A204.1 (cell line): ENCODE results near the gene PDE3A.
"Not testable (repeated sequence)": the region's sequence is repeated elsewhere in the genome, so short reads cannot be mapped to it uniquely, and the experiment has no call there.

Experiments
- FAIRE-seq: peaks from 2 replicates; lab custom pipeline; 2012; peaks lifted over from hg19 to GRCh38; lab: Jason Lieb, UNC

PDE3A gene

DNA sequence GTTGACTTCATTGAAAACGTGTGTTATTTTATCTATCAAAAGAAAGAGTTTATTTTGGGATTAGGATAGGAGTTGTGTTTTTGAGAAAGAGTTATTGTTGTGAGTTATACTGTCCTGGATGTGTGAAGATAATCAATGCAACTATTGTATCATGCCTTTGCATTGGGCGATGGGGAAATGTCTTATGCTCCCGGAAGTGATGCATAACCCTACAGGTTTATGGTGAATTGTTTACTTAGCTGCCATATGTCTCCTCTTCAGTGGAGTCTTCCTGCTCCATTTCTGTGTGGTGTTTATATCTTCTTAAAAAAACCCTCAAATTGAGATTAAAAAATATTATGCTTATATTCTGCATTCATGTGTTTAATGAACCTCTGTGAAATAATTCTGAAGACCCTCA, 6.5 kb downstream of the PDE3A start:
- FAIRE-seq, result no peak

DNA sequence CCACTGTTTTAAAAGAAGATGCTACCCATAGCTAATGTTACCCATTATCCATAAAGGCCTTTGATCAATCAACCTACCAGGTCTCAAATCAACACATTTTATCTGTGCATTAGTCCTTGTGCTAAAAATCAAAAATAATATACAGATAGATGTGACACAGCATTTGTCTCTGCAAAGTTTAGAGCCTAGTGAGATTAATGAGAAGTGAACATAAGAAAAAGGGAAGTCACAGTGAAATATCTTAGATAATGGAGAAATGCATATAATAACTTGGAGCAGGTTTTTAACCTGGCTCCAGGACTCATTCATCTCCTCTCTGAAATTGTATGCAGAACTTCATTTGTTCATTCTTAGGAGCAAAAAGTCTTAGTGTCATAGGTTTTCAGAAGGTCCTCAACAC, 7.2 kb downstream of the PDE3A start:
- no peak for FAIRE-seq

DNA sequence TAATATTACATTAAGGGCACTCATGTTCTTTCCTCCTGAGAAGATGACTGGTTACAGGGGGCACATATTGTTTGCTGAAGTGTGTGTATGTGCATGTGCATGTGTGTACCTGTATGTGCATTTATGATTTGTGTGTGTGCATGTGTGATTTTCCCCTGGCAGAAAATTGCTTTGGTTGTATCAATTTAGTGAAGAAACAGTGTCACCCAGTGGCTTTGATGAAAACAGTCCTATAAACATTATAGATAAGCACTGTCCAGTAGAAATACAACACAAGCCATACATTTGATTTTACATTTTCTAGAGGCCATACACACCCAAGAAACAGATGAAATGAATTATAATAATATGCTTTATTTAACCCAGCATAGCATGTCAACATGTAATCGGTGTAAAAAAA, 8.6 kb downstream of the PDE3A start:
- FAIRE-seq, result no peak

DNA sequence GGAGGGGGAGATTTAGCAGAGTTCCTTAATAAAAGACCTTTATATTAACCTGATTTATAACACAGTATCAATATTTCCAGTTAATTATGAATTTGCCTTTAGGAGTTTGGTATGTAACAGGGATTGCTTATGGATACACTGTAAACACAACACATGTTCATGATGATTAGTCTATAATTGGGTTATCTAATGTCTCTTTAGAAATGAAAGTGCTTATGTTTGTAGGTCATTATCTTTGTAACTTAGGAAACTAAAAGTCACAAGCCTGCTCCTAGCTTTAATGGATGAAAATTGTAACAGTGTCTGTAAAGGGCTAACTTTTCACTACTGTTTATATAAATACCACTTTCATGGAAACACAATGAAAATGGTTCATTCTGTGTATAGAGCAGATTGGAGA, 9.4 kb downstream of the PDE3A start:
- no peak for FAIRE-seq

DNA sequence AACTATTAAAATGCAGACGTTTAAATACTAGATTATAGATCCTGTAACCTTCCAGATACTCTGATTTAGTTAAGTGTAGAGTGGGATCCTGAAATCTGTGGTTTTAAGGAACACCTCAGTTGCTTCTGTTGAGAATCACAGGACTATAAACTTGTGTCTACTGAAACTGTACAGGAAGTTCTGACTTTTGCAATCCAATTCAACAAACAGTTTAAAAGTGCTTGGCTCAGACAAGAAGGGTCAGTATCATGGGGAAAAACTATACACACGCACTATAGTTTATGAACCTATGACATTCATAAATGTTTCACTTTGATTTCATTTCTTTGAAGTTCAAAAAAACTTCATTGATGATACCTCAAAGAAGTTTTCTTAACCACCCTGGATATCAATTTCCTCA, 13.8 kb downstream of the PDE3A start:
- no peak for FAIRE-seq

DNA sequence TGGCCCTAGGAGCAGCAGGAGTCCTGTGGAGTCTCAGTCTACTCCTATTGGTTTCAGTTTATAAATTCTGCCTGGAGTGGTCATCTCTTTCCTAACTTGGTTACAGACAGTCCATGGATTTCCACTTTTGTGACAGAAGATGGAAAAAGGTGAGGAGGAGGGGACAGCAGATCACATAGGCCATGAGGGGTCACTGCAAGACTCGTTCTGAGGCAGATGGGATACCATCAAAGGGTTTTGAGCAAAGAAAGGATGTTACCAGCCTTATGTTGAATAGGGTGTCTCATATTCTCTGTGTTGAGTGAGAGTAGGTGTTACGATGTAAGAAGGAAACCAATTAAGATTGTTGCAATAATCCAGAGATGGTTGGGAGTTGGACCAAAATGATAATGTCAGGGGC, 15.3 kb downstream of the PDE3A start:
- no peak for FAIRE-seq

DNA sequence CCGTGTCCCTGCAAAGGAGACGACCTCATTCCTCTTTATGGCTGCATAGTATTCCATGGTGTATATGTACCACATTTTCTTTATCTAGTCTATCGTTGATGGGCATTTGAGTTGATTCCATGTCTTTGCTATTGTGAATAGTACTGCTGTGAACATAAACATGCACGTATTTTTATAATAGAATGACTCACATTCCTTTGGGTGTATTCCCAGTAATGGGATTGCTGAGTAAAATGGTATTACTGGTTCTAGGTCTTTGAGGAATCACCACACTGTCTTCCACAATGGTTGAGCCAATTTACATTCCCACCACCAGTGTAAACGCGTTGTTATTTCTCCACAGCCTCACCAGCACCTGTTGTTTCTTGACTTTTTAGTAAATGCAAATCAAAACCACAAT, 16.5 kb downstream of the PDE3A start:
- FAIRE-seq, result not testable (repeated sequence)

DNA sequence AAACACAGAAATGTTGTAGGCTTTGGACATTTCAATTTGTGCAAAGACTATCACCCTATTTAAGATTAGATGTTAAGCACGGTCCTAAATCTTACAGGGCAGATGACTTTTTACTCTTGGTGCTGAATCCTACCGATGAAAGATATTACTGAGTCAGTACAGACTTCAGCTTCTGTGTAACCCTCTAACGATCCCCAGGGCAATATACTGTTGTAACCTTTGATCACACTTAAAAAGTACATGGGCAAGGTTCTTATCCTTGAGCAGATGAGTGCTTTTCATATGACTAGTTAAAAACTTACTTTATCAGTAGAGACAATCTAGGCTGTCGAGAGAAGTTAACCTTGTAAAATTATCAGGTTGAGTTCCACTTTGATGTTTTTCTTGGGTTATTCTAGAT, 22.5 kb downstream of the PDE3A start:
- no peak for FAIRE-seq

DNA sequence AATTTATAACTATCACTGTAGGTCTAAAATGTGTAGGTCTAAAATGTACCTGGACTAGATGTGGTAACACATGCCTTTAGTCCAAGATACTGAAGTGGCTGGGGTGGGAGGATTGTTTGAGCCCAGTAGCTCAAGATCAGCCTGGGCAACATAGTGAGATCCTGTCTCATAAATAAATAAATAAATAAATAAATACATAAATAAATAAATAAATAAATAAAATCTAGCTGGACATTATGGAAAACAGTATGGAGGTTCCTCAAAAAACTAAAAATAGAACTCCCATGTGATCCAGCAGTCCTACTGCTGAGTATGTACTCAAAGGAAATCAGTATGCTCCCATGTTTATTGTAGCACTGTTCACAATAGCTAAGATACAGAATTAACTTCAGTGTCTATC, 24.0 kb downstream of the PDE3A start:
- FAIRE-seq, result no peak

DNA sequence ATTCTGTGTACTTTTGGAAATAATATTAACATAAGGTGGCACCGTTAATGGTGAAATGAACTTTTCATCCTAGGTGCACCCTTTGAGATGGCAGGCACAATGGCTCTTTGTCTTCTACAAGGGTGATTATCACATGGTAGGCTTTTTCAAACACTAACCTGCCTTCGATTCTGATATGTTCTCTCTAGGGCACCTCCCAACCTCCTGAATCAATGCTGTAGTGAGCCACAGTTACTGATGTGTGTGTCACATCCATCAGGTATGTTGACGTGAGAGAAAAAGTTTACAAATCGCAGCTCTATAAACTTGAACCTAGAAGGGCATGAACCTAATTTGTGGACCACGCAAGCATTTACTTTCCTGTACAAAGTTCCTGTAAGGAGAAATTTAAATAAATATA, 25.4 kb downstream of the PDE3A start:
- no peak for FAIRE-seq

DNA sequence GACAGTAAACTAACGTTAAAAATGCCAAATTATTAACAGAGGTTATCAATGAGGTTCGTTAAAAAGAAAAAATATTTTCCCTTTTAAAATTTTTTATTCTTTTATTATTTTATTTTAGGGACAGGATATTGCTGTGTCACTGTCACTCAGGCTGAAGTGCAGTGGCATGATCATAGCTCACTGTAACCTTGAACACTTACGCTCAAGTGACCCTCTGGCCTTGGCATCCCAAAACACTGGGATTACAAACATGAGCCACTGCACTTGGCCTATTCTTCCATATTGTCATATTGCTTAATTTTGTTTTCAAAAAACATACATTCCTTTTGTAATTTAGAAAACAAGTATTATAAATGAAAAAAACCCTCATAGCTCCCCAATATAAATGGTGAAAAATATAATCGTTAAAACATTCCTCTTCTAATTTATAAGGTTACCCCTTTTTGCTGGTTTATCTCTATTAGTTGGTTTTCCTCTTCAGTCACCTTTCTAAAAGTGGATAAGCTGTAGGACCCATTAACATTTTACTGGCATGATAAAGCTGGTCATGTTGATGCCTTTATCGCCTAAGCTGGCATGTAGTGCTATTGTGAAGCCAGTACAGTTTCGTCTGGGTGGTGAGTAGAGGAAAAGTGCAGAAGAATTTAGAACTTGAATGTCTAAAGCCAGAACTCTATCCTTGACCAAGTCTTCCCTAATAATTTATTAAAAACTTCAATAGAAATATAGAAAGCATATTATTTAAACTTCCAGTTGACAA, 27.6 kb downstream of the PDE3A start:
- no peak for FAIRE-seq

DNA sequence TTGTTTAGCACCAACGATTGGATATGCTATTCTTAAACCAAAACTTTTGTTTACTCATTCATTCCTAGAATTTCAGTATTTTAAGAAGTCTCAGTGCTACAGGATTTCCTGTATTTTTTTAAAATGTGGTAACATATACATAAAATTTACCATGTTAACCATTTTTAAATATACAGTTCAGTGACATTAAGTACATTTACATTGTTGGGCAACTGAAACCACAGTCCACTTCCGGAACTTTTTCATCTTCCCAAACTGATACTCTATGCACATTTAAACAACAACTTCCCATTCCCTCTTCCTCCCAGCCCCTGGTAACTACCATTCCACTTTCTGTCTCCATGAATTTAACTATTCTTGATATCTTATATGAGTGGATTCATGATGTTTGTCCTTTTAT, 30.3 kb downstream of the PDE3A start:
- FAIRE-seq, result no peak

DNA sequence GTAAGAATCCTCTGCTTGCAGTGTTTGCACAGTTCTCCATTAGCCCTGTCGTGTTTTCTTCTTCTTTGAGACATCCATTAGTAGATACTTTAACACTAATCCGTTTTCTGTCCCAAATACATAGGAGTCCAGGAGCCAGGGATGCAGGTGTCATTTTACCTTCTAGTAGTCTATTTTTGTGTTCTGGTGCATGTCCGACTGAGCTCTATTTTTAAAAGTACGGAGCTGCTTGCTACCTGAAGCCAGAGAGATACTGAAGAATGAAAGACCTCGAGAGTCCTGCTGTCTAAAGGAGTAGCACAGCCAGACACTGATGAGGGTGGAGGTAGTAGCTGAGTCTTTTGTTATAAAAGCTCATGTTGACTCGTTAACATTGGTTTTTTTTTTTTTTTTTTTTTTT, 31.7 kb downstream of the PDE3A start:
- no peak for FAIRE-seq

DNA sequence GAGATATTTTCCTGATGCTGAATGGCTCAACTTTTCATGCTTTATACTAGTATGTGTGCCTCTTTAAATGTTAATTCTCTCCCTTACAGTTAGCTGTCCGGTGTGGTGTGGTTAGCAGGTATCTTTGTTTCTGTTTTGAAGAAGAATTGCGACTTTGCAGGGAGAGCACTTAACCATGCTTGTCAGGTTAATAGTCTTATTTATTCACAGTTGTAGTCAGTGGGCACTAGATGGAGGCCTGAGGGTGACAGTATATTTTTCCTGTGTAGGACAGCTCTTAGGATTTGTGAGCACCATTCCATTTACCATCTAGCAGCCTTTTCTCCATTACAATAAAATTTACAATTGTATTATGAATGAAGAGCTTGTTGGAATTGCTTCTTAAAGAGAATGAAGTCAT, 34.9 kb downstream of the PDE3A start:
- FAIRE-seq, result no peak

DNA sequence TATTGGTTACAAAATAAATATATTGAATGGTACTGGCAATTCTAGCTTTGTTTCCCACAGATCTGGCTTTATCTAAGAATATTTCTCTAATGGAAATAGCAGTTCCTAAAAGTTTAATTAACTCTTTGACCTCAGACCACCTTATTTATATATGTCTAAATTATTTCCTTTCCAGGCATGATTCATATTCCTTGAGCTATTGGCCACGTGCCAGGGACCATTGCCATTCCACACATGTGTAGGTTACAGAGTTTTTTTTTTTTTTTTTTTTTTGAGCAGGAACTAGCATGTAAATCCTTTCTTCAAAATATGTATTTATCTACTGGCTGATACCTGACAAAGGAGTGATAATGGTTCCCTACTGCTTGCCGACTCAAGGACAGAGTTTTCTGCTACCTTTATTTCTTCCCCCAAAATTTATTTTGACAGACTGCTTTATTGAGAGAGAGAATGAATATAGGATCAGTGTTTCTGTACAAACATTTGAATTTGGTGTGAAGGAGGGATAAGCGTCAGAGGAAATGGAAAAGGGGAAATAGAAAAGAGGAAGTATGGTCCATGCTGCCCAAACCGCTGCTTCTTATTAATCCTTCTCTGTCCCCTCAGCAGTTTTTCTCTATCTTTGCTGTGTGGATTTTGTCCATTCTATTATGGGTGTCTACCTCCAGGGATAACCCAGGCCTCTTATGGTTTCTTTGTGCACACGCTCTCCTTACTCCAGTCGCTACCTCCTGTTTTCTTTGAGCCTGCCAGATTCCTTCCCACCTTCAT, 36.4 kb downstream of the PDE3A start:
- FAIRE-seq, result no peak

DNA sequence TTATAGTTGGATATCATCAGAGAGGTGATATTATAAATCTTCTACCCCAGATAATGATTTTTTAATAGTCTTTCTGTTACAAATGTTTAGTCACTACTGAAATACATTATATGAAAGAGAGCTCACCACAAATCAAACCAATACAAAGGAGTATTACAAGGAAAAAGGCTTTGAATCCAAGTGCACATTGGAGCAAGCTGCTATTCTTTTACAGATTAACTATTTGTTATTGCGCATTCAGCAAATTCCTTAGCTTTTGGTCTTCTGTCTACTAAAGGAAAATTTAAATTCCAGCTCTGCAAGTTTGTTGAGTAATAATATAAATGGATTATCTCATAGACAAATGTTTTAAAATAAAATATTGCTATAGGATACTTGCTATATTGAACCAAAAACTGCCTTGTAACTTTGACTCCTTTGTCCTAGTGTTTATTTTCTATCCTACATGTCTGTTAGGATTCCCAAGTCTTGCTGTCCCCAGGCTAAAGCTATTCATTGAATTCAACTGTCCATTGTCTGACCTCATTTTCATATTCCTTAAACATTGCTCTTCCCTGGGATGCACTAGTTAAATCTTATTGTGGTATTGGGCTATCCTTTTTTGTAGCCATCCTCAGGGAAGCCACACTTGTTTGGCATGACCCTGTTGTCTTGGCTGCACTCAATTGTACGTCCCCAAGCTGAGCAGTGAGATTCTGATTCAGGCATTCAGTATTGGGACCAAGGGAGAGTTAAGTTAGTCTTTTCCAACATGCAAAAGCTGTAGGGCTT, 41.5 kb downstream of the PDE3A start:
- no peak for FAIRE-seq

DNA sequence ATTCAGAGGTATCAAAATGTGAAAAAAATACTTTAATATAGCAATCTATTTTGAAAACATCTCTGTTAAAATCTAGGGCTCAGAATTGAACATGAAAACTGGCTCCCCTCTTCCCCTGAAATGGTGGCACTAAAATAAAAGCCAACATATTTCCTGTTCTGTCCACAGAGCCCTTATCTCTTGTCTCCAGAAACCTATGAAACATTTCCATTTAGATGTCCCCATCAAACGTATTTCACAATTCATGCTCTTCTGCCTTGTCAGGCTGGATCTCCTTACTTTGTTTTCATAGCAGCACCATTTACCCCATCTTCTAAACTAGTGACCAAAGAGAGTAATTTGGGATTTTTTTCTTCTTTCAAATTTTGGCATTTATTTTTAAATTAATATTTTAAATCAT, 42.4 kb downstream of the PDE3A start:
- FAIRE-seq, result no peak

DNA sequence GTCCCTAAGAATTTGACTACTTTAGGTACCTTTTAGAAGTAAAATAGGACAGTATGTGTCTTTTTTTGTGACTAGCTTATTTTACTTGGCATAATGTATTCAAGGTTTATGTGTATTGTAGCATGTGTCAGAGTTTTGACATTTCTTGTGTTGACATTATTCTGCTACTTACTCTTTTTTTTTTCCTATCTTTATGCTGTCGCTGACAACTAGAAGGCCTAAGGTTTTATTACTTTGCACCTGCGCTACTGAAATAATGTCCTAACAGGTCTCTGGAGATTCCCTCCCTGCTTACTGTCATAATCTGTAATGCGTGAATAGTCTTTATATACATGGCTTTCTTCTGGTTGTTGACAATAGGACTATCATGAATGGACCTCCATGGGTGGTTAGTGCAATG, 43.0 kb downstream of the PDE3A start:
- no peak for FAIRE-seq

DNA sequence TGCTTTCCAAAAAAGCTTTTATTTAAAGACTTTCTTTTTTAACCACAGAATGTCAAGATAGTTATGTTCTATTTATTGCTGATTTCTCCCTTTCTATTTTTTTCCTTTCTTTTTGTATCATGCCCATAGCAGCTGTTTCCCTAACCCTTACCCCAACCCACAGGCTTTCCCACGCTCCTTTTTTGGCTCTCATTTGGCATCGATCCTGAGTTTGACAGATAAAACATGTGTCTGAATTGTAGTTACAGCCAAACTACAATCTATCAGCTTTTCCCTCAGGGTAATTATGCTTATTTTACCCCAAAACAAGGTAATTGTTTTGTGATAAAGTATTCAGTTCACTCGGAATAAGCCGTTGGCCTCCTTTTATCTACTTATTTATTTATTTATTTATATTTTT, 46.7 kb downstream of the PDE3A start:
- no peak for FAIRE-seq

DNA sequence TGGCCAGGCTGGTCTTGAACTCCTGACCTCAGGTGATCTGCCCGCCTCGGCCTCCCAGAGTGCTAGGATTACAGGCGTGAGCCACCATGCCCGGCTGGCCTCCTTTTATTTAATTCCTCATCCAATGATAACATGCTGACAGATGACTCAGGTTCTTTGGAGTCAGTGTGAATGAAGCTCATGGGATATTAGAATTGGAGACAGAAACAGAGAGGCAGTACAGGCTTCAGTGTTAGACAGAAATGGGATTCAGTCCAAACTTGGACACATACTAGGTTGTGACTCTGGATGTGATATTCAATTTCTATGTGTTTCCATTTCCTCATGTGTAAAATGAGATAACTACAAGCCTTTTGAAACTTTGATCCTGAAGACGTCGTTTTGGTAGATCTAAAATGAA, 47.3 kb downstream of the PDE3A start:
- FAIRE-seq, result no peak

DNA sequence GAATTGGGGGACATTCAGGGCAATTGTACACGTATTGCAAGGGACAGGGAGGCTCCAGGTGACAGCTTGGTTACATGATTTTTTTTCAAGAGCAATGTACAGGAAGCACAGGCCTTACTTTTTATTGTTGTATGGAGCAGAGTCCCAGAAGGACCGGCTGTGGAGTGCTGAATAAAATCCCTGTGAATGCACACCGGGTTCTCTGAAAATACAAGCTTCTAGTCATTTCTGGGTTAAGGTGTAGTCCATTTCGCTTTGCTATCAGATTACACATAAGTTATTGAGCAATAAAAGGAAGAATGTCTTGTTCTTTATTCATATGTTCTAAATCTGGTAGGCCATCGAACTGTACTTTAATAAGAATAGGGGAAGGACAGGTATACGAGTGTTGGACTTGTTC, 52.2 kb downstream of the PDE3A start:
- no peak for FAIRE-seq

DNA sequence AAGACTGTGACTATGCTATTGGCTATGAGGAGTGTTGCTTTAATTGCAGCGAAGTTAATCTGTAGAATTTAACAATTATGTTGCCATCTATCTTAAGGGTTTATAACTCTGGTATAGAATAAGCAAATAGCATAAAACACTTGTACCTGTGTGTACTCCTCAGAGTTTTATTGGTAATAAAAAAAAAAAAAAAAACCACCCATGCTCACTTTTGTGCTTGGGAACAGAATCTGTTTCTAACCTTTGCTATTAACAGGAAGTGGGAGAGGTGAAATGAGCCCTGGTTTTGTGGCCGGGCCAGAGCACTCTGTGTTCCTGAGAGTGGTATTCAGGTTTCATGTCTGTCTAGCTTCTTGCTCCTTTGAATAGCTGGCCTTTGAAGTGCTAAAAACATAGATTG, 53.1 kb downstream of the PDE3A start:
- FAIRE-seq, result no peak

DNA sequence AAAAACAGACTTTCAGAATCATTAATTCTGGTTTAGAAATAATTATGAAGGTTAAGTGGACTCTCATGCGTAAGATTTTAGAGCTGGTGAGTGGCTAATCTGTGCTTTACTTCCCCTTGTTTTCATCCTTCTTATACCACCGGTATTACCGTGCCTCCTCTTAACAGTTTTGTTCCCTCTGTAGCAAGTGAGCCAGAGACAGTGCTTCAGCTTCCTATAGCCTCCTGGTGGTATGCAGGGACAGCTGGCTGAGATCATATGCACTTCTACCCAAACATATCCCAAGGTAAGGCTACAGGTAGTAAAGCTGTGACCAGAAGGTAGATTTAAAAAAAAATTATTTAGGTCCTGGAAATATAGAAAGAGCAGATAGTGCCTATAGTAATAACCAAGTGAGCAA, 55.2 kb downstream of the PDE3A start:
- FAIRE-seq, result no peak
